Measurements from ENCODE around the gene LTBP3.

DNA sequence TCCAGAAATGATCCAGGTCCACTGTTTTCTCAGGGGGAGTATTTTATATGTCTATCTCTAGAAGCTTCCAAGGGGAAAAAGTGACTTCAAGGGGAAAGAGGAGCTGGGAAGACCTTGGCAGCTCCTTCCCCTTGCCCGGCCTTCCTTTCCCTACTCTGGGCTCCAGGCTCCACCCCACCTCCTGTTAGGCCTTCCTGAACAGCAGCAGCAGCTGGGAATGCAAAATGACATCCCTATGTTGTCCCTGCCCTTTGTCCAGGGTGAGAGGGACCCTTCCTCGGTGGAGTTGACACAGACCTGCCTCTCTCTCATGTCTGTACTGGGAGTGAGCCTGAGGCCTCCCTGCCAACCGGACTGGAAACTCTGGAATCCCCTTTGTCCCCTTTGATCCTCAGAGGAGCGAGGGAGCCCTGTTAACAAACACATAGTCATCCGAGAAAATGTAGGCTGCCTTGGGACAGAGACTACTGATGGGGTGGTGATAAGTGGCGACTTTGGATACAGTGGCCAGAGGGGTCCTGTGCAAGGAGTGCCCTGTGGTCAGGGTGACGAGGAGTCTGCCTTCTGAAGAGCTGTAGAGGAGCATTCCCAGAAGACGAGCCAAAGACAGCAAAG lies 68.3 kb downstream of the LTBP3 start:
- TF ChIP-seq, protein P1, sequence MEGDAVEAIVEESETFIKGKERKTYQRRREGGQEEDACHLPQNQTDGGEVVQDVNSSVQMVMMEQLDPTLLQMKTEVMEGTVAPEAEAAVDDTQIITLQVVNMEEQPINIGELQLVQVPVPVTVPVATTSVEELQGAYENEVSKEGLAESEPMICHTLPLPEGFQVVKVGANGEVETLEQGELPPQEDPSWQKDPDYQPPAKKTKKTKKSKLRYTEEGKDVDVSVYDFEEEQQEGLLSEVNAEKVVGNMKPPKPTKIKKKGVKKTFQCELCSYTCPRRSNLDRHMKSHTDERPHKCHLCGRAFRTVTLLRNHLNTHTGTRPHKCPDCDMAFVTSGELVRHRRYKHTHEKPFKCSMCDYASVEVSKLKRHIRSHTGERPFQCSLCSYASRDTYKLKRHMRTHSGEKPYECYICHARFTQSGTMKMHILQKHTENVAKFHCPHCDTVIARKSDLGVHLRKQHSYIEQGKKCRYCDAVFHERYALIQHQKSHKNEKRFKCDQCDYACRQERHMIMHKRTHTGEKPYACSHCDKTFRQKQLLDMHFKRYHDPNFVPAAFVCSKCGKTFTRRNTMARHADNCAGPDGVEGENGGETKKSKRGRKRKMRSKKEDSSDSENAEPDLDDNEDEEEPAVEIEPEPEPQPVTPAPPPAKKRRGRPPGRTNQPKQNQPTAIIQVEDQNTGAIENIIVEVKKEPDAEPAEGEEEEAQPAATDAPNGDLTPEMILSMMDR (IDR thresholded peaks at IDR 0.05; ENCODE audit: low read depth, low read length, poor library complexity, severe bottlenecking), result no peak
- no peak for TF ChIP-seq EZH2phosphoT487 (IDR thresholded peaks at IDR 0.05; ENCODE audit: borderline replicate concordance, low read length)

All from DOHH2 (cell line).